ENCODE results near the gene GGCX. TPM values are rescaled to one million over a fixed set of nuclear protein-coding genes. Genes with fewer than 3 reads are reported as not detected.
A peak's percentile ranks its signal among the peaks of the same experiment; 100 is the strongest.

GGCX gene
- total and polyA plus RNA-seq, 2 experiments from 2014 or later: 64.5 to 66.1 TPM

DNA sequence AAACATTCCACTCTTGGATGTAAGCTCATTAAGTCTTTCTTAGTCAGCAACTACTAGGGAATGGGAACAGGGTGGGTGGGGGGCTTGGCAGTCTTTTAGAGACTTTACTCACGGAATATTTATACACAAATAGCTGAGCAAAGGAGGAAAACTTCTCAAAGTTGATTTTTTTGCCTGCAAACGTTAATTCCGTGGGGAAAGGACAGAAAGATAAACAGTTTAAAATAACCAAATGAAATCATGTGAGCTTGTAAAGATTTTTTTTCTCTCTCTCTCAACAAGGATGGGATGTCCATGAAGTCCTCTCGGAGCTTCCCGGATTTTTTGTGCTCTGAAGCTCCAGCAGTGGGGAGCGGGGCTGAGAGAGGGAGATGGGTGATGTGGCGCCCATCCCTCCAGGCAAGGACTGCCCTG, 54.5 kb downstream of the GGCX start:
- no peaks in the 10 kb centered on the region for H3K36me3 ChIP-seq (replicated peaks; ENCODE audit: insufficient read depth, low read depth)
- no peaks in the 10 kb centered on the region for H3K9me2 ChIP-seq (replicated peaks; ENCODE audit: insufficient read depth)
- no peak overlapping the region for H3K4me3 ChIP-seq
- H3K4me2 ChIP-seq: peak overlapping the region; percentile 48
- H4K20me1 ChIP-seq (ENCODE audit: insufficient read depth, poor library complexity, severe bottlenecking): no peaks in the 10 kb centered on the region
- peak overlapping the region; percentile 91 for H3K27ac ChIP-seq
- no peaks in the 10 kb centered on the region for H3K27me3 ChIP-seq
- H2AFZ ChIP-seq: peak overlapping the region; percentile 23
- no peaks in the 10 kb centered on the region for H3K79me2 ChIP-seq
- H3K4me1 ChIP-seq (ENCODE audit: insufficient read depth): peaks cover 29% of the 10 kb centered on the region
- H3K9me3 ChIP-seq (ENCODE audit: low read depth): no peaks in the 10 kb centered on the region
- peak; percentile 38 for DNase-seq (ENCODE audit: low spot score)
- WGBS (ENCODE audit: low lambda C conversion rate, missing lambda C conversion rate): 61% methylated on average over 7 of the region's 7 CpGs
- TF ChIP-seq EZH2phosphoT487 (IDR thresholded peaks at IDR 0.05; ENCODE audit: low read depth, severe bottlenecking, unreplicated experiment): no peak
- TF ChIP-seq, protein P1, sequence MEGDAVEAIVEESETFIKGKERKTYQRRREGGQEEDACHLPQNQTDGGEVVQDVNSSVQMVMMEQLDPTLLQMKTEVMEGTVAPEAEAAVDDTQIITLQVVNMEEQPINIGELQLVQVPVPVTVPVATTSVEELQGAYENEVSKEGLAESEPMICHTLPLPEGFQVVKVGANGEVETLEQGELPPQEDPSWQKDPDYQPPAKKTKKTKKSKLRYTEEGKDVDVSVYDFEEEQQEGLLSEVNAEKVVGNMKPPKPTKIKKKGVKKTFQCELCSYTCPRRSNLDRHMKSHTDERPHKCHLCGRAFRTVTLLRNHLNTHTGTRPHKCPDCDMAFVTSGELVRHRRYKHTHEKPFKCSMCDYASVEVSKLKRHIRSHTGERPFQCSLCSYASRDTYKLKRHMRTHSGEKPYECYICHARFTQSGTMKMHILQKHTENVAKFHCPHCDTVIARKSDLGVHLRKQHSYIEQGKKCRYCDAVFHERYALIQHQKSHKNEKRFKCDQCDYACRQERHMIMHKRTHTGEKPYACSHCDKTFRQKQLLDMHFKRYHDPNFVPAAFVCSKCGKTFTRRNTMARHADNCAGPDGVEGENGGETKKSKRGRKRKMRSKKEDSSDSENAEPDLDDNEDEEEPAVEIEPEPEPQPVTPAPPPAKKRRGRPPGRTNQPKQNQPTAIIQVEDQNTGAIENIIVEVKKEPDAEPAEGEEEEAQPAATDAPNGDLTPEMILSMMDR (IDR thresholded peaks at IDR 0.05; ENCODE audit: poor library complexity): no peak
- no peak for TF ChIP-seq EZH2 (IDR thresholded peaks at IDR 0.05; ENCODE audit: borderline replicate concordance)

DNA sequence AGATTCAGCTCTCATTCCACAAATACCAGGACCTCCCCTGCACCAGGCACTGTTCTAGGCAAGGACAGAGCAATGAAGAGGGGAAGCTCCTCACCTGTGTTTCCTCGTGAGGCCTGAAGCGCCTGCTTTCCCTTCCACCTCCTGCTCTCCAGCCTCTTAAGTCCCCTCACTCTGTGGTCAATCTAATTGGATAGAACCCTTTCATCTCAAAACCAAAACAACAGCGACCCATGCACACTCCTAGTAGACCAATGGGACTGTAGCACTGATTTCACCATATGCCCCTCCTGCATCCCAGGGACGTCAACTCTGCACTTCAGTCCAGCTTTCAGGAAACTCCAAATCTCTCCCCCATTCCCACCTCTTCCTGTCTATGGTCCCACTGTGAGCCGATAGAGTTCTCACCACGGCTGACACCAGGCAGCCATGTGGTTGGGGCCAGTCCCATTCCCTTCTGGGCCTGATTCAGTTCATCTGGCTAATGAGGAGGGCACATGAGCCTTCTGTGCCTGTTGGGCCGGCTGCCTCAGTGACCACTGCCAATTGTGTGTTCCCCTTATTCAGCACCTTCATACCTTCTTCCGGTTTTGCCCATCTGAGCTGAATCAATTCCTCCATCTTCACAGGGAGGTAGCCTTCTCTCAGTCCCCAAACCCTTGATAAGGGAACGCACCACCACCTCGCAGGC, 55.6 kb downstream of the GGCX start:
- no peaks in the 10 kb centered on the region for H3K27me3 ChIP-seq
- no peak overlapping the region for H3K4me2 ChIP-seq
- no peak overlapping the region for H2AFZ ChIP-seq
- H3K79me2 ChIP-seq: no peaks in the 10 kb centered on the region
- no peaks in the 10 kb centered on the region for H4K20me1 ChIP-seq (ENCODE audit: insufficient read depth, poor library complexity, severe bottlenecking)
- TF ChIP-seq EZH2 (IDR thresholded peaks at IDR 0.05; ENCODE audit: borderline replicate concordance): no peak
- TF ChIP-seq EZH2phosphoT487 (IDR thresholded peaks at IDR 0.05; ENCODE audit: low read depth, severe bottlenecking, unreplicated experiment): no peak
- TF ChIP-seq, protein P1 (IDR thresholded peaks at IDR 0.05; ENCODE audit: poor library complexity): no peak
- no peaks in the 10 kb centered on the region for H3K36me3 ChIP-seq (replicated peaks; ENCODE audit: insufficient read depth, low read depth)
- no peak for DNase-seq (ENCODE audit: low spot score)
- no peaks in the 10 kb centered on the region for H3K9me2 ChIP-seq (replicated peaks; ENCODE audit: insufficient read depth)
- no peak overlapping the region for H3K4me3 ChIP-seq
- peaks cover 29% of the 10 kb centered on the region for H3K4me1 ChIP-seq (ENCODE audit: insufficient read depth)
- 91% methylated on average over 10 of the region's 10 CpGs for WGBS (ENCODE audit: low lambda C conversion rate, missing lambda C conversion rate)
- peak overlapping the region; percentile 91 for H3K27ac ChIP-seq
- H3K9me3 ChIP-seq (ENCODE audit: low read depth): no peaks in the 10 kb centered on the region

DNA sequence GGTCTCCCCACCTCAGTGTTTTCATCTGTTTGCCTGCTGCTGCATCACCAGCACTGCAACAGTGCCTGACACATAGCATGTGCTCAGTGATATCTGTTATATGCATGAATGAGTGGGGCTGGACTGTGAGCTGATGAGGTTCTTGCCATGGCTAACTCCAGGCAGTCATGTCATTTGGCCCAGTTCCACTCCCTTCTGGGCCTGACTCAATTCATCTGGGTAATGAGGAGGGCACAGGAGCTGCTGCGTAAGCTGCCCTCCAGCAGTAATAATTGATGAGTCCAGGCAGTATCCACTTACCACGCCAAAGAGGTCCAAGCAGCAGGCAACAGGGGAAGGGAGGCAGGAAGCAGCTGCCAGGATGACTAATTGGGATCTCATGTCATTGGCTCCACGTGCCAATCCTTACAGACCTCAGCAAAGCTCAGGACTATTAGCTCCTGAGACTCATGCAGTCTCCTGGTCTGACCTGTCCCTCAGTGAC, 56.5 kb downstream of the GGCX start:
- no peak overlapping the region for H2AFZ ChIP-seq
- no peak for DNase-seq (ENCODE audit: low spot score)
- 75% methylated on average over 3 of the region's 3 CpGs for WGBS (ENCODE audit: low lambda C conversion rate, missing lambda C conversion rate)
- no peaks in the 10 kb centered on the region for H3K79me2 ChIP-seq
- no peak overlapping the region for H3K27ac ChIP-seq
- no peak overlapping the region for H3K4me2 ChIP-seq
- H3K9me2 ChIP-seq (replicated peaks; ENCODE audit: insufficient read depth): no peaks in the 10 kb centered on the region
- no peaks in the 10 kb centered on the region for H3K36me3 ChIP-seq (replicated peaks; ENCODE audit: insufficient read depth, low read depth)
- H3K4me3 ChIP-seq: no peak overlapping the region
- H4K20me1 ChIP-seq (ENCODE audit: insufficient read depth, poor library complexity, severe bottlenecking): no peaks in the 10 kb centered on the region
- H3K9me3 ChIP-seq (ENCODE audit: low read depth): no peaks in the 10 kb centered on the region
- H3K27me3 ChIP-seq: no peaks in the 10 kb centered on the region
- H3K4me1 ChIP-seq (ENCODE audit: insufficient read depth): peaks cover 31% of the 10 kb centered on the region
- TF ChIP-seq EZH2phosphoT487 (IDR thresholded peaks at IDR 0.05; ENCODE audit: low read depth, severe bottlenecking, unreplicated experiment): no peak
- TF ChIP-seq, protein P1 (IDR thresholded peaks at IDR 0.05; ENCODE audit: poor library complexity): no peak
- TF ChIP-seq EZH2 (IDR thresholded peaks at IDR 0.05; ENCODE audit: borderline replicate concordance): no peak

Measured in hepatocyte (in vitro differentiated cells).